ENCODE measurements around the gene IGIP.

The IGIP gene

GRCh38 chr5:140125637-140126036 is at the start of gene IGIP:
TSS of gene IGIP (plus strand) at chr5:140125937. CDS start at chr5:140128477, 2,540 bp downstream.
- DNase-seq = no peak

DNA sequence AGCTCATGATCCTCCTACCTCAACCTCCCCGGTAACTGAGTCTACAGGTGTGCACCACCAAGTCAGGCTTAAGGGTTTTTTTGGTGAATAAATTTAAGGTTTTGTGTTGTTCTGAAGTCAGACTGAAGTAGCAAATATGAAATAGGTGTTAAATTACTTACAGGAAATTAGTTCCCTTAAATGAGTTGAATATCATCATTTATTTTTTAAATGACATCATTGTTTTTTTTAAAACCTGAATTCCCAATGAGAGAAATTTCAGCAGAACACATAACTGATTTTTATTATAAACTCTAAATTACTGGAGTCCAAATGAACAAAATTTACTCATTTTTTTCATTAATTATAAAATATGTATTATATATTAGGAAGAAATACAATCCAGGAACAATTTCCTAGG is 49.6 kb upstream of the IGIP start:
- no peak for DNase-seq

DNA sequence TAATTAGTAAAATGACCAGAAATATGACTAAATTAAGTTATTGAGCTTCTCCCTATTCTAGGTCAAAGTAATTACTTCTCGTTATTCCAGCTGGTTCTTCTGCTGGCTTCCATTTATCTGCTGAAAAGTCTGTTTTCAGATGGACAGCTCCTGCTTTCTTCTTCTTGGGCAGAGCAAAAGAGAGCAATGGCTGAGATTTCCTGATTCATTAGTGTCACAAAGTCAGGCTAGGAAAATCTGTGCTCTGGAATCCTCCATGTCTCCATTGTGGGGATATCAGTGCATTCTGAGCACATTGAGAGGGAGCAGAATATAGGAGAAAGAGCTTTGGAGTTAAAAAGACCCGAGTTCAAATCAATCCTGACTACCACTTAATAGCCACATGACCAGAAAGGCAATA is 48.9 kb upstream of the IGIP start:
- DNase-seq = no peak

DNA sequence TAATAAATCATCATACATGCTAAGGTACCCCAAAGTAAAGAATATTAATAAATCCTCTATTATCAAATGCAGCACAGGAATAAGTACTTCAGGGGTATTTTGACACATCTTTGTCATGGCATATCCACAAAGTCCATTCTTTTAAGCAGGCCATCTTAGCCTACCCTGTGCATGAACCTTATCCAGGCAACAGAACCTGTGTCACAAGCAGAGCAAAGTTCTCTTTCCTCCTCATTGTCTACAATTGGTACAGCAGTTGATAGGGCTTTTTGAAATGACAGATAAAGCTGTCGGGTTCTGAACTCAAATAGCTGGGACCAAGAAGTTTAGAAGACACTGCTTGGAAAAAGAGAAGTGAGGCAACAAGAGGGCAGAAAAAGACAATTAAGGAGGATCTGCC is 42.6 kb upstream of the IGIP start:
- no peak for DNase-seq

- DNase-seq = no peak
Measured at GRCh38 chr5:140083650-140084049, 42.1 kb upstream of the IGIP start.

GRCh38 chr5:140084541-140084940 is 41.2 kb upstream of the IGIP start:
- no peak for DNase-seq

DNA sequence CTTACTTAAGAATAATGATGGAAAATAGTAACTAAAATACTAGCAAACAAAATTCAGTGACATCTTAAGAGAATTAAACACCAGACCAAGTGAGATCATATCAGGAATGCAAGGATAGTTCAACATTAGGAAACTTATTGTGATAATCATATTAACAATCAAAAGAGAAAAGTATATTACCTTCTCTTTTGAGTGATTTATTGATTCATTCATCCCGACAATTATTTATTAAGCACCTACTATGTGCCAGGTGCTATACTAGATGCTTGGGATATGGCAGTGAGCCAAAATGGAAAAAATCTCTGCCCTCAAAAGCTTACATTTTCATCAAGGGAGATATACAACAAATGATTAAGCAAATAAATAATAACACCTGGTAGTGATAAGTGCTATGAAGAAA is 35.5 kb upstream of the IGIP start:
- no peak for DNase-seq

DNA sequence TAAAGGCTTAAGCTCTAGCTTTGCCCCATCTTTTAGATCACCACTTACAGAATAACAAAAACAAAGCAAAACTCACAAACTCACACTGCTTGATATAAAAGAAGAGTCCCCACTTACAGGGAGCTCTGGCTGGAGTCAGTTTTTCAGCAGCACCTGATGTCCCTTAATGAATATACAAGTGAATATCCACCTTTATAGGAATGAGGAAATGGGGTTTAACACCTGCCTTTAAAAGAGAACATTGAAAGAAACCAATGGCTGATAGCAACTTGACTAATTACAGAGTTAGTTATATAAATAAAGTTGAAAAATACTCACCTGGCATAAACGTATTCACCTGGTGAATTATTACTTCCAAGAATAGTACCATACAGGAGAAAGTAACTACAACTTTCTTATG is 32.6 kb upstream of the IGIP start:
- no peak for DNase-seq

GRCh38 chr5:140093866-140094265 is 31.9 kb upstream of the IGIP start:
- DNase-seq = no peak

GRCh38 chr5:140094889-140095288 is 30.8 kb upstream of the IGIP start:
- DNase-seq = no peak

- DNase-seq = no peak
Measured at GRCh38 chr5:140101179-140101578, 24.6 kb upstream of the IGIP start.

- no peak for DNase-seq
Measured at GRCh38 chr5:140103154-140103553, 22.6 kb upstream of the IGIP start.

- no peak for DNase-seq
Measured at GRCh38 chr5:140104100-140104499, 21.6 kb upstream of the IGIP start.

- DNase-seq = no peak
Measured at GRCh38 chr5:140106101-140106500, 19.6 kb upstream of the IGIP start.

DNA sequence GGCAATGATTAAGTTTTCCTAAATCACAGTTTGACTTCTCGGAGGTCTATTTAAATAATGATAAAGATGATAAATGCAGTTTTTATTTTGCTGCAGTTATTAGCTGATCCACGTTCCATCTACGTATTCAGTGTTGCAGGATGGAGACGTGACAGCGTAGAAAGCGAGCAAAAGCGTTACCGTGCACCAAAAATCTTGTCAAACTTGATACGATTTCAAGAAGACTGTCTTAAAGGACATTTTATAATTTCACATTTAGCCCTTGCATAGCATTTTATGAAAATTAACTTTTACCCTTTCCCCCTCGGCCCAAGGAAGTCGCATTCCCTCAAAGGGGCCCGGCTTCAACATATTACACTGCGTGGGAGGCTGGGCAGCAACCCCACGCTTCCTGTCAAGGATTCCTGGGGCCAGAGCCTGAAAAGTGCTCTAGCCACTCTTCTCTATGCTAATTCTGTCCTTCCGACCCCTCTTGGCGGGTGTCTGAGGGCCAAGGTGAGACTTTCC is 18.9 kb upstream of the IGIP start:
- DNase-seq = no peak

DNA sequence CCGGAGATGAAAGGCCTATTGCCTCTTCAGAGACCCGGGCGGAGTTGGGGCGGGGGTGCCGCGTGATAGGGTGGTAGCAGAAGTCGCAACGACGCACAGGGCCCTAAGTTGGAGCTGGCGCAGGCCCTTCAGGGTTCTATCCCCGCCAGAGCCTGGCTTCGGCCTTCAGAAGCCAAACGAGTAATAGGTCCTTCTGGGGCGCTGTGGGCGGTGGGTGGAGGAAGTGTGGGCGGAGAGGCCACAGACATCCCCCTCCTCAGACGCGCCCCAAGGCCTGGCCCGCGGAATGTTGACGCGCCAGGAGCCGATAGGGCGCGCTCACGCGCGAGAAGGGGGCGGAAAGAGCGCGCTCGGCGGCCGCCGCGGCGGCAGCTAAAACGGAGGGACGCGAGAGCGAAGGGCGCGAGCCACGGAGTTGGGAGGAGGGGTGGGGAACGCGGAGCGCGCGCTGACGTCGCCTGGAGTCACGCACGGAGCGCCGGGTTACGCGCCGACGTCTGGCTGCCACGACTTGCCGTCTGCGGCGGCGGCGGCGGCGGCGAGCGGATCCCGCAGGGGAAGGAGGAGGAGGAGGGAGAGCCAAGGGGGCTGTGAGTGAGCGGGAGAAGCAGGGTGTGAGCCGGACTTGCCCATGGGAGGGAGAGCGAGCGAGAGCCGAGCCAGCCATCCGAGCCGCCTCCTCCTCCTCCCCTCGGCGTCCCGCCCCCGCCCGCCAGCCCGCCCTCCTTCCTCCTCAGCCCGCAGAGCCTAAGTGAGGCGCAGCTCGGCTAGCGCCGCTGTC is 18.2 kb upstream of the IGIP start:
- DNase-seq = peak; percentile 90 to 91

GRCh38 chr5:140108093-140109017 is 17.4 kb upstream of the IGIP start:
- peak in 1 of 2 donors; percentile 21 for DNase-seq

GRCh38 chr5:140109018-140109758 is 16.5 kb upstream of the IGIP start:
- DNase-seq = no peak

GRCh38 chr5:140109759-140110645 is 15.7 kb upstream of the IGIP start:
- DNase-seq = no peak

- no peak for DNase-seq
Measured at GRCh38 chr5:140110646-140110957, 15.1 kb upstream of the IGIP start.

GRCh38 chr5:140111011-140111858 is 14.5 kb upstream of the IGIP start:
- DNase-seq = no peak
